Prostate gland (tissue), 2 donors: ENCODE results near the gene SLIT3. TPM values are rescaled to one million over a fixed set of nuclear protein-coding genes. Genes with fewer than 3 reads are reported as not detected.

Experiments
- DNase-seq: peaks from one replicate; pipeline ENCODE4 v3.0.0-alpha.2; 2019; ENCODE audit warnings: low spot score
- H3K27ac ChIP-seq, 2 donors: fragments of 200-600 bp; sonication (generic); 2 replicates each; pipeline ENCODE4 v1.5.1; 2017 to 2019
- H3K27me3 ChIP-seq: fragments of 200-600 bp; sonication (generic); replicated peaks from 2 replicates; pipeline ENCODE4 v1.5.1; 2019; ENCODE audit not compliant: insufficient read depth
- H3K36me3 ChIP-seq, 2 donors: fragments of 200-600 bp; sonication (generic); 1 replicate in 1 of 2; 2 replicates in 1 of 2; pipeline versions ENCODE4 v1.5.1 to v1.8.1; 2017 to 2019
- H3K4me1 ChIP-seq: fragments of 200-600 bp; sonication (generic); replicated peaks from 2 replicates; pipeline ENCODE4 v1.5.1; 2019
- H3K4me3 ChIP-seq, 2 donors: fragments of 200-600 bp; sonication (generic); 2 replicates each; pipeline ENCODE4 v1.5.1; 2017 to 2019
- H3K9me3 ChIP-seq: fragments of 200-600 bp; sonication (generic); 2 replicates; pipeline ENCODE4 v1.5.1; 2017
- CTCF ChIP-seq, 4 experiments: fragments of 200-600 bp in 2 of 4; fragments of 450-650 bp in 2 of 4; sonication (generic) in 2 of 4; IDR thresholded peaks; 1 replicate in 3 of 4; 2 replicates in 1 of 4; pipeline ENCODE4 v1.5.1; 2016 to 2019; ENCODE audit warnings: antibody characterized with exemption in 4 of 4, mild to moderate bottlenecking in 2 of 4, moderate library complexity in 2 of 4
- POLR2A ChIP-seq: fragments of 450-650 bp; IDR thresholded peaks from one replicate; pipeline ENCODE4 v1.6.1; 2016; ENCODE audit warnings: antibody characterized with exemption, mild to moderate bottlenecking
- POLR2AphosphoS5 ChIP-seq: sonication (generic); formaldehyde crosslinking; IDR thresholded peaks from one replicate; pipeline ENCODE4 v1.6.1; 2017; ENCODE audit warnings: antibody characterized with exemption
- WGBS: methylation state at CpG from one replicate; pipeline ENCODE4 v1.1.5; 2018; 5-methylcytosine and 5-hydroxymethylcytosine counted together
- intact Hi-C: fragments of 100-400 bp; cut with DNase I; formaldehyde crosslinking; loops from one replicate; pipeline ENCODE4 v1.14.2; 2022
- total RNA-seq, 2 donors: library from RNA; depleted of rRNA; stranded (reverse); fragments of >200 nt; gene quantifications; one replicate each; pipeline ENCODE4 v1.1.0, GENCODE V29; 2016

SLIT3 gene
- total RNA-seq, 2 donors from 2014 or later, result 8.3 TPM

GRCh38 chr5:169301386-169301934, 521 bp upstream of the SLIT3 start:
- Histone ChIP-seq H3K36me3 (no peaks in the 10 kb centered on the region), H3K27ac (no peak overlapping the region), H3K9me3 (no peaks in the 10 kb centered on the region), H3K27me3 (no peaks in the 10 kb centered on the region), H3K4me3 (peak overlapping the region; percentile 35 to 42), H3K4me1 (no peaks in the 10 kb centered on the region)
- DNase-seq, result no peak
- intact Hi-C loops, result loop anchor here (2.0 to 10.0 kb wide), 5 partner anchors 203 to 624 kb away; no protein-coding TSS in a partner anchor
- no peak for TF ChIP-seq POLR2A
- no peak for TF ChIP-seq POLR2AphosphoS5
- no peak for TF ChIP-seq CTCF (IDR thresholded peaks at IDR 0.05)
- WGBS, result 22% methylated on average over 18 of the region's 18 CpGs

- H3K27ac ChIP-seq, result peak overlapping the region in 1 of 2 donors; percentile 30
- no peaks in the 10 kb centered on the region for H3K27me3 ChIP-seq
- no peaks in the 10 kb centered on the region for H3K9me3 ChIP-seq
- H3K36me3 ChIP-seq, result no peaks in the 10 kb centered on the region
- H3K4me1 ChIP-seq, result no peaks in the 10 kb centered on the region
- 10% methylated on average over 35 of the region's 35 CpGs for WGBS
- intact Hi-C loops, result loop anchor here (2.0 to 10.0 kb wide), 6 partner anchors 155 to 623 kb away; no protein-coding TSS in a partner anchor
- no peak for DNase-seq
- peak overlapping the region; percentile 35 to 42 for H3K4me3 ChIP-seq
- TF ChIP-seq POLR2A (no peak), CTCF (IDR thresholded peaks at IDR 0.05) (no peak), POLR2AphosphoS5 (no peak)
Measured at GRCh38 chr5:169299663-169300467, 1.1 kb downstream of the SLIT3 start.

GRCh38 chr5:169299191-169299662, 1.7 kb downstream of the SLIT3 start:
- Histone ChIP-seq H3K27ac (no peak overlapping the region), H3K4me3 (no peak overlapping the region), H3K9me3 (no peaks in the 10 kb centered on the region), H3K4me1 (no peaks in the 10 kb centered on the region), H3K36me3 (no peaks in the 10 kb centered on the region), H3K27me3 (no peaks in the 10 kb centered on the region)
- DNase-seq, result no peak
- no peak for TF ChIP-seq POLR2AphosphoS5
- TF ChIP-seq POLR2A, result no peak
- no peak for TF ChIP-seq CTCF (IDR thresholded peaks at IDR 0.05)
- intact Hi-C loops, result loop anchor here (10.0 kb wide), 1 partner anchor 154 kb away; no protein-coding TSS in a partner anchor
- WGBS, result 37% methylated on average over 7 of the region's 7 CpGs

- Histone ChIP-seq H3K27me3 (no peaks in the 10 kb centered on the region), H3K4me3 (no peak overlapping the region), H3K27ac (no peak overlapping the region), H3K36me3 (no peaks in the 10 kb centered on the region), H3K4me1 (no peaks in the 10 kb centered on the region), H3K9me3 (no peaks in the 10 kb centered on the region)
- DNase-seq, result no peak
- TF ChIP-seq CTCF (IDR thresholded peaks at IDR 0.05) (no peak), POLR2AphosphoS5 (no peak), POLR2A (no peak)
- 91% methylated on average over 6 of the region's 6 CpGs for WGBS
- intact Hi-C loops, result loop anchor here (10.0 kb wide), 1 partner anchor 153 kb away; no protein-coding TSS in a partner anchor
Measured at GRCh38 chr5:169298193-169298592, 2.7 kb downstream of the SLIT3 start.
